H9 (cell line): ENCODE results near the gene EHD2. TPM values are rescaled to one million over a fixed set of nuclear protein-coding genes. Genes with fewer than 3 reads are reported as not detected.
A peak's percentile ranks its signal among the peaks of the same experiment; 100 is the strongest.

Source experiments
- DNase-seq: peaks from one replicate; pipeline ENCODE4 v3.0.0-alpha.2; 2017
- H2AFZ ChIP-seq: one replicate; pipeline ENCODE4 v1.6.1; 2013; ENCODE audit warnings: mild to moderate bottlenecking, low read length, control low read depth, moderate library complexity
- H2AK5ac ChIP-seq: 2 replicates; pipeline ENCODE4 v1.6.1; 2013; ENCODE audit warnings: low read length, control low read depth, mixed read lengths; ENCODE audit not compliant: insufficient read length
- H2BK120ac ChIP-seq: one replicate; pipeline ENCODE4 v1.6.1; 2013; ENCODE audit warnings: low read depth, mild to moderate bottlenecking, low read length, control low read depth, inconsistent platforms; ENCODE audit not compliant: poor library complexity, severe bottlenecking
- H2BK12ac ChIP-seq: 2 replicates; pipeline ENCODE4 v1.6.1; 2013; ENCODE audit warnings: low read length, control low read depth, mixed read lengths, low read depth; ENCODE audit not compliant: insufficient read length
- H2BK15ac ChIP-seq: 2 replicates; pipeline ENCODE4 v1.6.1; 2013; ENCODE audit warnings: low read depth, low read length, control low read depth
- H2BK20ac ChIP-seq: one replicate; pipeline ENCODE4 v1.6.1; 2013; ENCODE audit warnings: low read depth, mild to moderate bottlenecking, low read length, control low read depth, inconsistent platforms; ENCODE audit not compliant: poor library complexity, severe bottlenecking
- H2BK5ac ChIP-seq: 2 replicates; pipeline ENCODE4 v1.6.1; 2013; ENCODE audit warnings: low read length, control low read depth, mixed read lengths; ENCODE audit not compliant: insufficient read length
- H3K14ac ChIP-seq: 2 replicates; pipeline ENCODE4 v1.6.1; 2013; ENCODE audit warnings: low read length, control low read depth; ENCODE audit not compliant: insufficient read depth
- H3K18ac ChIP-seq: 2 replicates; pipeline ENCODE4 v1.6.1; 2013; ENCODE audit warnings: low read depth, mild to moderate bottlenecking, mixed read lengths, low read length, control low read depth; ENCODE audit not compliant: insufficient read length
- H3K23ac ChIP-seq: 2 replicates; pipeline ENCODE4 v1.6.1; 2013; ENCODE audit warnings: low read length, control low read depth, mixed read lengths, low read depth; ENCODE audit not compliant: insufficient read length
- H3K23me2 ChIP-seq: 2 replicates; pipeline ENCODE4 v1.6.1; 2013; ENCODE audit warnings: low read depth, mild to moderate bottlenecking, mixed read lengths, low read length, control low read depth; ENCODE audit not compliant: insufficient read length, poor library complexity, severe bottlenecking
- H3K27ac ChIP-seq: 2 replicates; pipeline ENCODE4 v1.5.1; 2013; ENCODE audit warnings: low read length, control low read depth, mixed read lengths, low read depth; ENCODE audit not compliant: insufficient read length
- H3K27me3 ChIP-seq: 2 replicates; pipeline ENCODE4 v1.6.1; 2013; ENCODE audit warnings: low read length, control low read depth, inconsistent platforms; ENCODE audit not compliant: insufficient read depth
- H3K4ac ChIP-seq: 2 replicates; pipeline ENCODE4 v1.6.1; 2013; ENCODE audit warnings: low read depth, mild to moderate bottlenecking, control low read depth, inconsistent platforms, low read length, moderate library complexity
- H3K4me1 ChIP-seq: 2 replicates; pipeline ENCODE4 v1.6.1; 2013; ENCODE audit warnings: low read length, control low read depth, inconsistent platforms; ENCODE audit not compliant: insufficient read depth
- H3K4me2 ChIP-seq: 2 replicates; pipeline ENCODE4 v1.6.1; 2013; ENCODE audit warnings: low read length, control low read depth, mixed read lengths; ENCODE audit not compliant: insufficient read length, insufficient read depth
- H3K56ac ChIP-seq: 2 replicates; pipeline ENCODE4 v1.6.1; 2013; ENCODE audit warnings: low read depth, mild to moderate bottlenecking, mixed read lengths, low read length, control low read depth; ENCODE audit not compliant: insufficient read length
- H3K79me1 ChIP-seq: 2 replicates; pipeline ENCODE4 v1.6.1; 2013; ENCODE audit warnings: low read depth, mild to moderate bottlenecking, moderate library complexity, low read length, control low read depth, inconsistent platforms; ENCODE audit not compliant: insufficient read depth, poor library complexity, severe bottlenecking
- H3K79me2 ChIP-seq: 2 replicates; pipeline ENCODE4 v1.6.1; 2013; ENCODE audit warnings: low read length, control low read depth, inconsistent platforms; ENCODE audit not compliant: insufficient read depth
- H3K9ac ChIP-seq: 2 replicates; pipeline ENCODE4 v1.6.1; 2013; ENCODE audit warnings: low read length, control low read depth, mixed read lengths; ENCODE audit not compliant: insufficient read length; ENCODE audit errors: extremely low read depth
- H3K9me3 ChIP-seq: one replicate; pipeline ENCODE4 v1.6.1; 2013; ENCODE audit warnings: low read depth, low read length, inconsistent platforms; ENCODE audit not compliant: control insufficient read depth
- H3T11ph ChIP-seq: one replicate; pipeline ENCODE4 v1.6.1; 2013; ENCODE audit warnings: mild to moderate bottlenecking, low read length, control low read depth, inconsistent platforms
- H4K20me1 ChIP-seq: one replicate; pipeline ENCODE4 v1.6.1; 2013; ENCODE audit not compliant: control insufficient read depth, insufficient read length, insufficient read depth
- H4K5ac ChIP-seq: 2 replicates; pipeline ENCODE4 v1.6.1; 2013; ENCODE audit warnings: low read depth, mild to moderate bottlenecking, mixed read lengths, low read length, control low read depth; ENCODE audit not compliant: insufficient read length
- H4K8ac ChIP-seq: replicated peaks from 2 replicates; pipeline ENCODE4 v1.6.1; 2013; ENCODE audit warnings: low read length, control low read depth, mixed read lengths, low read depth; ENCODE audit not compliant: insufficient read length
- H4K91ac ChIP-seq: 2 replicates; pipeline ENCODE4 v1.6.1; 2013; ENCODE audit warnings: low read depth, mild to moderate bottlenecking, moderate library complexity, mixed read lengths, low read length, control low read depth; ENCODE audit not compliant: insufficient read length
- H3K27ac Mint-ChIP-seq, 3 experiments: 2 replicates in 2 of 3; 3 replicates in 1 of 3; pipeline ENCODE4 v1.8.0; 2020 to 2021; ENCODE audit warnings: mixed read lengths in 3 of 3, mild to moderate bottlenecking in 1 of 3, moderate library complexity in 1 of 3
- H3K27me3 Mint-ChIP-seq: 2 replicates; pipeline ENCODE4 v1.8.0; 2021; ENCODE audit warnings: low read depth, mild to moderate bottlenecking, moderate library complexity, mixed read lengths
- H3K36me3 Mint-ChIP-seq, 3 experiments: 2 replicates in 2 of 3; 3 replicates in 1 of 3; pipeline ENCODE4 v1.8.0; 2020 to 2021; ENCODE audit warnings: low read depth in 3 of 3, mixed read lengths in 3 of 3; ENCODE audit not compliant: insufficient read depth in 1 of 3
- H3K4me1 Mint-ChIP-seq, 2 experiments: 2 replicates each; pipeline ENCODE4 v1.8.0; 2020; ENCODE audit warnings: mixed read lengths in 2 of 2
- H3K4me3 Mint-ChIP-seq, 2 experiments: 2 replicates in 1 of 2; 3 replicates in 1 of 2; pipeline ENCODE4 v1.8.0; 2020 to 2021; ENCODE audit warnings: mild to moderate bottlenecking in 2 of 2, mixed read lengths in 2 of 2, moderate library complexity in 1 of 2
- H3K9me3 Mint-ChIP-seq, 2 experiments: 2 replicates in 1 of 2; 3 replicates in 1 of 2; pipeline ENCODE4 v1.8.0; 2020; ENCODE audit warnings: mild to moderate bottlenecking in 2 of 2, mixed read lengths in 2 of 2, moderate library complexity in 1 of 2
- WGBS: extraction: QIAGEN DNeasy Blood & Tissue Kit; methylation state at CpG from one replicate; pipeline ENCODE4 v1.1.7; 2013; ENCODE audit warnings: missing lambda C conversion rate, low lambda C conversion rate, mixed read lengths; ENCODE audit not compliant: insufficient read length; ENCODE audit errors: extremely low coverage; 5-methylcytosine and 5-hydroxymethylcytosine counted together
- long read RNA-seq: library from polyadenylated mRNA; unstranded; transcript quantifications from one replicate; pipeline ENCODE4 v2.0.0, GENCODE V29; 2020
- total RNA-seq: library from RNA; stranded (reverse); gene quantifications from 2 replicates; pipeline ENCODE4 v1.2.1, GENCODE V29; 2021
- TF ChIP-seq, protein P1 (sequence below): fragments of 200-600 bp; sonication (generic); conservative IDR thresholded peaks from 3 replicates; pipeline ENCODE4 v1.8.0; 2021; ENCODE audit warnings: antibody characterized with exemption, mild to moderate bottlenecking

Gene EHD2, protein sequence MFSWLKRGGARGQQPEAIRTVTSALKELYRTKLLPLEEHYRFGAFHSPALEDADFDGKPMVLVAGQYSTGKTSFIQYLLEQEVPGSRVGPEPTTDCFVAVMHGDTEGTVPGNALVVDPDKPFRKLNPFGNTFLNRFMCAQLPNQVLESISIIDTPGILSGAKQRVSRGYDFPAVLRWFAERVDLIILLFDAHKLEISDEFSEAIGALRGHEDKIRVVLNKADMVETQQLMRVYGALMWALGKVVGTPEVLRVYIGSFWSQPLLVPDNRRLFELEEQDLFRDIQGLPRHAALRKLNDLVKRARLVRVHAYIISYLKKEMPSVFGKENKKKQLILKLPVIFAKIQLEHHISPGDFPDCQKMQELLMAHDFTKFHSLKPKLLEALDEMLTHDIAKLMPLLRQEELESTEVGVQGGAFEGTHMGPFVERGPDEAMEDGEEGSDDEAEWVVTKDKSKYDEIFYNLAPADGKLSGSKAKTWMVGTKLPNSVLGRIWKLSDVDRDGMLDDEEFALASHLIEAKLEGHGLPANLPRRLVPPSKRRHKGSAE
- 18.7 and 19.7 TPM in 2 replicates for total RNA-seq
- long read RNA-seq, transcript EHD2-201 (6 exons, 3,585 nt): major isoform, 6 of 20 reads
- long read RNA-seq, partial matches to known transcripts: 2 of 20 reads
- long read RNA-seq, other reads (novel, unspliced or antisense): 12 of 20 reads

DNA sequence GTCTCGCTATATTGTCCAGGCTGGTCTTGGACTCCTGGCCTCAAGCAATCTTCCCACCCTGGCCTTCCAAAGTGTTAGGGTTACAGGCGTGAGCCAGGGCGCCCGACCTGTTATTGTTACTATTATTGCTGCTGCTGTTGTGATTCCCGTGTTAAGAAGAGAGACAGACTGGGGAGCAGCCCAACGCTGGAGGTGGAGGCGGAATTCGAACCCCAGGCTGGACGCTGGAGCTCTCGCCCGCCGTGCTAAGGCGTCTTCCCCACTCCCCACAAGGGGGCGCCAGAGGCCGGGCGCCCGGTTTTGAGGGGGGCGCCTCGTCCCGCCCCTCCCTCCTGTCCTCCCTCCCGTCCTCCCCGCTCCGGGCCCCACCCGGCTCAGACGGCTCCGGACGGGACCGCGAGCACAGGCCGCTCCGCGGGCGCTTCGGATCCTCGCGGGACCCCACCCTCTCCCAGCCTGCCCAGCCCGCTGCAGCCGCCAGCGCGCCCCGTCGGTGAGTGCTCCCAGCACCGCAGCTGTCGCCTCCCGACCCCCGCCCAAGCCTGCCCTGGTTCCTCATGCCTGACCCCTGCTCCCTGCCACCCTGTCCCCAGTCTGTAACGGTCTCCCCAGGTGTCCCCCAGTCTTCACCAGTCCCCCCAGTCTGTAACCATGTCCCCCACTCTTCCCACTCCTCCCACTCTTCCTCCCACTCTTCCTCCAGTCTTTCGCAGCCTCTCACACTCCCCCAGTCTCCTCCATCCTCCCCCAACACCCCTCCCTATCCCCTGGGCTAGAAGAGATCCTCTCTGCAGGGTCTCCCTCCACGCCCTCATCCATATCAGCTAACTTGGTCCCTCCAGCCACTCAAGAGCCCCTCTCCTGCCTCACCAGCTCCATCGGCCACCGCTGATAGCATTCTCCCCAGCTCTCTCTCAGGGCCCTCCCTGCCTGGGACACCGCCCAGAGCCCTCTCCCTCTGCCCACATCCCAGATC lies at the start of gene EHD2:
EHD2 (plus strand) TSS at position 377 of the 976 bp plus-strand sequence. CDS start 3,191 bp downstream, outside the sequence.
- H3K18ac ChIP-seq: no peak within 1 kb of the TSS
- no peak within 1 kb of the TSS for H2BK12ac ChIP-seq
- H2AK5ac ChIP-seq: no peak within 1 kb of the TSS
- no peaks in the 10 kb centered on the region for H3K9me3 ChIP-seq
- no peak within 1 kb of the TSS for H2BK5ac ChIP-seq
- Mint-ChIP-seq H3K36me3 (peaks cover 2 to 30% (median 18%) of the 10 kb centered on the region in 3 experiments), H3K4me3 (peak within 1 kb of the TSS; percentile 71 to 84), H3K27me3 (peaks cover 11% of the 10 kb centered on the region), H3K4me1 (peaks cover 8 to 11% of the 10 kb centered on the region in 2 experiments; a peak in 3 of 4 replicates), H3K9me3 (peaks cover 18% of the 10 kb centered on the region in 2 experiments), H3K27ac (no peak within 1 kb of the TSS)
- no peak within 1 kb of the TSS for H3K14ac ChIP-seq
- no peak within 1 kb of the TSS for H3K4ac ChIP-seq
- H3K79me2 ChIP-seq: no peaks in the 10 kb centered on the region
- H3K56ac ChIP-seq: no peak within 1 kb of the TSS
- no peaks in the 10 kb centered on the region for H3K4me1 ChIP-seq
- H2BK120ac ChIP-seq: no peak within 1 kb of the TSS
- H2BK15ac ChIP-seq: no peak within 1 kb of the TSS
- H4K91ac ChIP-seq: no peak within 1 kb of the TSS
- peak within 1 kb of the TSS; percentile 34 for H3K4me2 ChIP-seq
- no peak within 1 kb of the TSS for H3K23ac ChIP-seq
- no peaks in the 10 kb centered on the region for H3K79me1 ChIP-seq
- DNase-seq: peak; percentile 64
- WGBS: no CpG with 5 or more reads among the region's 52 CpGs
- H2BK20ac ChIP-seq: no peak within 1 kb of the TSS
- H3K27me3 ChIP-seq: no peaks in the 10 kb centered on the region
- H3K9ac ChIP-seq: no peak within 1 kb of the TSS
- H3K23me2 ChIP-seq: no peaks in the 10 kb centered on the region
- H3T11ph ChIP-seq: no peak within 1 kb of the TSS
- no peak within 1 kb of the TSS for H3K27ac ChIP-seq
- no peaks in the 10 kb centered on the region for H4K20me1 ChIP-seq
- no peak within 1 kb of the TSS for H2AFZ ChIP-seq
- no peak within 1 kb of the TSS for H4K5ac ChIP-seq
- no peak within 1 kb of the TSS for H4K8ac ChIP-seq
- TF ChIP-seq, protein P1, sequence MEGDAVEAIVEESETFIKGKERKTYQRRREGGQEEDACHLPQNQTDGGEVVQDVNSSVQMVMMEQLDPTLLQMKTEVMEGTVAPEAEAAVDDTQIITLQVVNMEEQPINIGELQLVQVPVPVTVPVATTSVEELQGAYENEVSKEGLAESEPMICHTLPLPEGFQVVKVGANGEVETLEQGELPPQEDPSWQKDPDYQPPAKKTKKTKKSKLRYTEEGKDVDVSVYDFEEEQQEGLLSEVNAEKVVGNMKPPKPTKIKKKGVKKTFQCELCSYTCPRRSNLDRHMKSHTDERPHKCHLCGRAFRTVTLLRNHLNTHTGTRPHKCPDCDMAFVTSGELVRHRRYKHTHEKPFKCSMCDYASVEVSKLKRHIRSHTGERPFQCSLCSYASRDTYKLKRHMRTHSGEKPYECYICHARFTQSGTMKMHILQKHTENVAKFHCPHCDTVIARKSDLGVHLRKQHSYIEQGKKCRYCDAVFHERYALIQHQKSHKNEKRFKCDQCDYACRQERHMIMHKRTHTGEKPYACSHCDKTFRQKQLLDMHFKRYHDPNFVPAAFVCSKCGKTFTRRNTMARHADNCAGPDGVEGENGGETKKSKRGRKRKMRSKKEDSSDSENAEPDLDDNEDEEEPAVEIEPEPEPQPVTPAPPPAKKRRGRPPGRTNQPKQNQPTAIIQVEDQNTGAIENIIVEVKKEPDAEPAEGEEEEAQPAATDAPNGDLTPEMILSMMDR: peak; percentile 100
